DND-41 (cell line): ENCODE measurements around the gene PSME3IP1.

ENCODE experiments used
- CTCF ChIP-seq: IDR thresholded peaks from 2 replicates; pipeline ENCODE4 v1.5.1; 2012; ENCODE audit warnings: borderline replicate concordance, low read length, moderate library complexity, mild to moderate bottlenecking; ENCODE audit not compliant: poor library complexity, severe bottlenecking; ENCODE audit errors: extremely low read depth
- EZH2 ChIP-seq: IDR thresholded peaks from 3 replicates; pipeline ENCODE4 v1.6.1; 2012; ENCODE audit warnings: borderline replicate concordance, low read depth, mild to moderate bottlenecking, moderate library complexity, low read length, inconsistent platforms; ENCODE audit not compliant: severe bottlenecking

- no peak for TF ChIP-seq CTCF
- TF ChIP-seq EZH2: no peak
Observed at GRCh38 chr16:57132470-57132869, 53.4 kb downstream of the PSME3IP1 start.
